ENCODE results near the gene ABCC11.

DNA sequence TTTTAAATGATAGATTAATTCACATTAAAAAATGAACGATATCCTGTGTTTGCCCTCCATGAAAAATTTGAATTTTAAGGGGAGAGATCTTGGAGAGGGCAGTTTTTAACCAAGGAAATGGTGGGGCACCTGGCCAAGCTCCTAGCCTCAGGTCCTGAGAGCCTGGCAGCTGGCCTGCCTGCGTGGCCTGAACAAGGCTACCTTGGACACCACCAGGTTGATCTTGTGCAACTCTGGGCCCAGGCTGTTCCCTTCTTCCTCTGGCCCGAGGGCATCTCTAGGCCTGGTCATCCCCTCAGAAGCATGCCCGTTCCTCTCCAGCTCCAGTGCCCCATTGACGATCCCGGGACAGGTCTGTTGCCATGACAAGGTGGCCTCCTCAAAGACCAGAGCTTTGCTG lies 36.6 kb downstream of the ABCC11 start:
- TF ChIP-seq SUZ12 (IDR thresholded peaks at IDR 0.05; ENCODE audit: extremely low read depth, insufficient read depth, insufficient read length) (no peak), ZNF274 (IDR thresholded peaks at IDR 0.05; ENCODE audit: low read depth, low read length) (no peak)

Data from NT2/D1 (cell line).